ENCODE measurements around the gene TCAF1. TPM values are rescaled to one million over a fixed set of nuclear protein-coding genes. Genes with fewer than 3 reads are reported as not detected.
"Not testable (repeated sequence)": the region's sequence is repeated elsewhere in the genome, so short reads cannot be mapped to it uniquely, and the experiment has no call there.

The TCAF1 gene
- total RNA-seq, 1 experiment from 2014 or later, result 53.5 TPM

DNA sequence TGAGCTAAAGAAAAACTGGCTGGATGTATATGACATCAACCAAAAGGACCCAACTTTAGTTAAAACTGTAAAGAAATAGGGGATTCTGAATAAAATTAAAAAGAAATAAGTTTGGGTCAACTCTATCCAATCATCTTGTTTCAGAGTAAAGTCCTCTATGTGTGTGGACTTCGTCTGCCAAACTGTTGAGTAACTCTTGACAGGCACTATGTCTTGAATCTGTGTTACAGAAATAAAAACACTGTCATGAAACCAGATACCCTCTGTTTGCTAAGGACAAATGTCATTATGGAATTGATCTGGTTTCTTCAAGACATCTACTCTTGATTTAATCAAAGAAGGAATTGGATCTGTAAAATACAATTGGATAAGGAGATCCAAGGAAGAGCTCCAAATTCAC, 46.5 kb downstream of the TCAF1 start:
- not testable (repeated sequence) for DNase-seq (ENCODE audit: low spot score)

DNA sequence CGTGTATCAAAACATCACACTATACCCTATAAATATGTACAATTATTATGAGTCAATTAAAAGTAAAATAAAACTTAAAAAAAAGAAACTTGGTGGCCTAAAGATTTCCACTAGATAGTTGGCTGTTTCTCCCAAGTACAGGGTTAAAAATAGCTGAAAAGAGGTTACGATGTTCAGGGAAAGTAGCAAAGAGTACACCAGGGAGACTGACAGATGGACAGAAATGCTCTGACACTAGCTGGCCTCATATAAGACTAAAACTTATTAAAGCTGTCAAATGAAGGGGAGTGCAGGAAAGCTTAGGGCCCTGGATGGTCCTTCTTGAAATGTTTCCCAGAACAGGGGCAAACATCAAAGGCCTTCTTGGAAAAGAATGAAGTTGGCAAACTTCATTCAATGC, 51.3 kb downstream of the TCAF1 start:
- DNase-seq (ENCODE audit: low spot score), result no peak

GRCh38 chr7:143849785-143850479, 52.0 kb downstream of the TCAF1 start:
- no peak for DNase-seq (ENCODE audit: low spot score)

DNA sequence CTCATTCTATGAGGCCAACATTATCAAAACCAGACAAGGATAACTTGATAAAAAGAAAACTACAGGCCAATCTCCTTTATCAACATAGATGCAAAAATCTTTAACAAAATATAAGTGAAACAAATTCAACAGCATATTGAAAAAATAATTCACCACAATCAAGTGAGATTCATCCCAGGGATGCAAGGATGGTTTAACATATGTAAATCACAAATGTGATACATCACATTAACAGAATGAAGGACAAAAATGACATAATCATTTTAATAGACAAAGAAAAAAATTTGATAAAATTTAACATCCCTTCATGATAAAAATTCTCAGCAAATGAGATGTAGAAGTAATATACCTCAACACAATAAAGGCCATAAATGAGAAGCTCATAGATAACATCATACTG, 53.8 kb downstream of the TCAF1 start:
- DNase-seq (ENCODE audit: low spot score), result no peak

GRCh38 chr7:143846692-143847091, 55.3 kb downstream of the TCAF1 start:
- no peak for DNase-seq (ENCODE audit: low spot score)

DNA sequence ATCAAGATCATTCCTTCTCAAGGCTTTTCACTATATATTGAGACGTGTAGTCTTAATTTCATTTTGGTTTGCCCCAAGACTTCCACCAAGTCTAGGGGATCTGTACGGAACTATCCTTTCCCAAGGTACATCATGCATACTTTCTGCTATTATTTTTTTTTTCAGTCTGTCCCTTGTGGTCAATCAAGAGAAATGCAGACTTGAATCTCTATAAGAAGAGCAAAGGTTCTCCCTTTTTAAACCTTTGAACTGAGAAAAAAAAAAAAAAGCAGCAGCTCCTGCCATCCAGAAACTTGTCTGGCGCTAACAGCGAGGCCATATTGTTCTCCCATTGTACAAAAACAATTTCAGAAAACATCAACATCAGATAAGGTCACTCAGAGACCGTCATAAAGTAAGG, 60.3 kb downstream of the TCAF1 start:
- not testable (repeated sequence) for DNase-seq (ENCODE audit: low spot score)

DNA sequence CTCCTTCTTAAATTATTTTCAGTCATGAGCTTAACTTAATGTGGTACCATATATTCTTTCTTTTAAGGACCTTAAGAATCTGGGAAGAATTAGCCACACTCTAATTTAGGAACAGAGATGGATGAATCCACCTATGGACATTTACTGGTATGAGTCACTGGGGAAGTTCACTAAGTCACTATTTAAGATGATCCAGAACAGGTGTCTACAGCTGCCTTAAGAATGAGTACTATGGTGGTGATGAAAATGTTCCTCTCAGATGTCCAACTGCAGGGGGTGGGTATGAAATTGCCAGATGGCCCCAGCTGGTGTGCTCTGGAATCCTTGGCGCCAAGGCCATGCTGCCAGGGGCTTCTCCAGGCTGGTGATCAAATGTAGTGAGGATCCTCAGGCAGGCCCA, 61.9 kb downstream of the TCAF1 start:
- not testable (repeated sequence) for DNase-seq (ENCODE audit: low spot score)

DNA sequence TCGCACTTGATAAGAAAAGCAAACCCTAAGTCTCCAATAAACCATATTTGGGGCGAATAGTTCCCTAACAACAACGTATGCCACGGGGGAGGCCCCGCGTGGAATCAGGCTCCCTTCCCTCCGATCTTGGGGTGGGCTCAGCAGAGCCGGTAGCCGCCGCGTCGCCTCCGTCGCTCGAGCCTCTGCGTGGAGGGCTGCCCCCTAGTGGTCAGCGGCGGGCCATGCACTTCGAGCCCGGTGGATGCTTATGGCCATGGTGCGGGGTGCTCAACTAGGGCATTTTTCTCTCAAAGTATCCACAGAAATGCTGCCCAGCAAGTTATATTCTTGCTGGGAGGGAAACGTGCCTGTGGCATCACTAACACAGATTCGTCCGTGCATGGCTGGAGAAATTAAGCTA, 64.8 kb downstream of the TCAF1 start:
- not testable (repeated sequence) for DNase-seq (ENCODE audit: low spot score)

GRCh38 chr7:143836622-143837021, 65.4 kb downstream of the TCAF1 start:
- not testable (repeated sequence) for DNase-seq (ENCODE audit: low spot score)

DNA sequence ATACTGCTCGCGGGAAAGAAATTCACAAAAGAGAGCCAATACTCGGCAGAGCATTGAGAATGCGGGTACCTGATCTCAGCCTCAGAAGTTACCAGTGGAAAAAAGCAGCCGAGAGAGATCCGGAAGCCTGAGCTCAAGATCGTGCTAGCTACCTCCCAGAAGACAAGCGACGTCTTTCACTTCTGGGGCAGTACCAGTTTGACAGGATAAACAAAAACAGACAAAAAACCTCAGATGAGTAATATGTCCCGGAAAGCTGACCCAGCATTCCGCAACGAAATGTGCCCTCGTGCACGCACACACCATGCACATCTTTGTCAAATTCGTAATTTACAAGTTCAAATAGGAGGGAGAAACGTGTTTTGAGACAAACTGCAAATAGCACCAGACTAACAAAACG, 65.9 kb downstream of the TCAF1 start:
- DNase-seq (ENCODE audit: low spot score), result not testable (repeated sequence)

GRCh38 chr7:143826578-143826977, 75.4 kb downstream of the TCAF1 start:
- DNase-seq (ENCODE audit: low spot score), result not testable (repeated sequence)

DNA sequence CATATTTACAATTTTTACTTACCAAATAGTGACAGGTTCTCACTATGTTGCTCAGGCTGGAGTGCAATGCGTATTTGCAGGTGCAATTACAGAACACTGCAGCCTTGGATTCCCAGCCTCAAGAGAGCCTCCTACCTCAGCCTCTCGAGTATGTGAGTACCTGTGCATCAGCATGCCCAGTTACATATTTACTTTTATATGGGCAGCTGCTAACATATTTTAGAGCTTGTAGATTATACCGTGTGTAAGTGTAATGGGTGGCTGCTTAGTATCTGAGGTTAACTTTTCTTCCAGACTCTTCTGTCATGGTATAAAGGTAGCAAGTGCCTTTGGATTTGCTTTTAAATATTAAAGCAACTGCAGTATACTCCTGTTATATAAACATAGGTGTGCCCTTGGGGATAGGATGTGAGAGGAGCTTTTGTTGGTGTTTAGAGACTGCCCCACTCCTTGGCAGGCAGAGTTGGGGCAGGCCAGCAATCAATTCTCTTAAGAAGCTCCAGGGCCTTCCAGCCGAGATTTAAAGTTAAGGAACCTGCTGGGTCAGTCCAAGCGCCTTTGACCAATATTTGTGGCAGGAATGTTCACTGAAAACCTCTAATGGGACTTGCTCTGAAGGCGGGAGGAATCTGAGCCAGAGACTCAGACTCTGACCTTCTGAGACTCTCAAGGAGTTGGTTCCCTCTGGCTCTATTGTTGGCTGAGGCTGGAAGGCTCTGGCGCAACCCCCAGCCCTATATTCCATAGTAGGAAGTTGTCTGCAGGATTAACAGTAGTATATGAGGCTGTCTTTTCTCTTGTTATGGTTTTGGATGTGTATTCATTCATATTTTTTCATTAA, 77.5 kb downstream of the TCAF1 start:
- not testable (repeated sequence) for DNase-seq (ENCODE audit: low spot score)

GRCh38 chr7:143823634-143824294, 78.2 kb downstream of the TCAF1 start:
- DNase-seq (ENCODE audit: low spot score), result not testable (repeated sequence)

- not testable (repeated sequence) for DNase-seq (ENCODE audit: low spot score)
Measured at GRCh38 chr7:143821392-143822277, 80.3 kb downstream of the TCAF1 start.

- DNase-seq (ENCODE audit: low spot score), result not testable (repeated sequence)
Measured at GRCh38 chr7:143817873-143818272, 84.1 kb downstream of the TCAF1 start.

- not testable (repeated sequence) for DNase-seq (ENCODE audit: low spot score)
Measured at GRCh38 chr7:143816471-143817133, 85.4 kb downstream of the TCAF1 start.

- not testable (repeated sequence) for DNase-seq (ENCODE audit: low spot score)
Measured at GRCh38 chr7:143810639-143811038, 91.3 kb downstream of the TCAF1 start.

- not testable (repeated sequence) for DNase-seq (ENCODE audit: low spot score)
Measured at GRCh38 chr7:143806664-143807071, 95.3 kb downstream of the TCAF1 start.
